SK-N-MC (cell line): ENCODE results near the gene AKTIP.

Experiments used
- EZH2 ChIP-seq: fragments of 200-600 bp; sonication (generic); IDR thresholded peaks from one replicate; pipeline ENCODE4 v1.6.1; 2017; ENCODE audit warnings: antibody characterized with exemption
- POLR2AphosphoS5 ChIP-seq: IDR thresholded peaks from 2 replicates; pipeline ENCODE4 v1.6.1; 2012; ENCODE audit warnings: mild to moderate bottlenecking, low read depth, low read length, borderline replicate concordance

GRCh38 chr16:53510704-53511070, 7.7 kb upstream of the AKTIP start:
- TF ChIP-seq EZH2 (no peak), POLR2AphosphoS5 (no peak)
